Common myeloid progenitor, CD34-positive (primary cell): Measurements from ENCODE around the gene CCT5.

Experiments
- CTCF ChIA-PET: fragments of 350-600 bp; sonication (Branson Sonifier 250); formaldehyde crosslinking; loops from one replicate; lab custom pipeline; 2021; ENCODE audit warnings: antibody characterized with exemption; lab: Charles Lee
- POLR2A ChIA-PET: fragments of 350-600 bp; sonication (Branson Sonifier 250); formaldehyde crosslinking; loops from one replicate; lab custom pipeline; 2021; ENCODE audit warnings: antibody characterized with exemption; lab: Charles Lee
- DNase-seq, 3 donors: peaks; one replicate each; pipeline versions ENCODE4 v3.0.0 to v3.0.0-alpha.2; 2013
- H3K27ac ChIP-seq, 2 experiments: 1 replicate in 1 of 2; 2 replicates in 1 of 2; pipeline ENCODE4 v1.7.0; 2013; ENCODE audit warnings: inconsistent platforms in 2 of 2, low read length in 2 of 2, mild to moderate bottlenecking in 2 of 2, low read depth in 1 of 2, moderate library complexity in 1 of 2; ENCODE audit not compliant: severe bottlenecking in 2 of 2, insufficient read depth in 1 of 2, poor library complexity in 1 of 2
- H3K27me3 ChIP-seq, 5 experiments: replicated peaks in 2 of 5; 1 replicate in 3 of 5; 2 replicates in 2 of 5; pipeline versions ENCODE4 v1.6.1 to v1.7.0; 2013; ENCODE audit warnings: low read length in 4 of 5, mild to moderate bottlenecking in 2 of 5, moderate library complexity in 2 of 5, inconsistent platforms in 1 of 5; ENCODE audit not compliant: insufficient read depth in 5 of 5, control insufficient read depth in 4 of 5
- H3K36me3 ChIP-seq, 4 experiments: 1 replicate in 2 of 4; 2 replicates in 2 of 4; pipeline versions ENCODE4 v1.6.1 to v1.7.0; 2013; ENCODE audit warnings: low read length in 3 of 4, control low read depth in 1 of 4, mild to moderate bottlenecking in 1 of 4; ENCODE audit not compliant: control insufficient read depth in 4 of 4, insufficient read depth in 4 of 4
- H3K4me1 ChIP-seq, 4 experiments: 1 replicate in 3 of 4; 2 replicates in 1 of 4; pipeline versions ENCODE4 v1.6.1 to v1.7.1; 2013; ENCODE audit warnings: low read length in 3 of 4, mild to moderate bottlenecking in 3 of 4, control low read depth in 1 of 4, inconsistent platforms in 1 of 4, moderate library complexity in 1 of 4; ENCODE audit not compliant: control insufficient read depth in 4 of 4, insufficient read depth in 4 of 4; ENCODE audit errors: control extremely low read depth in 1 of 4
- H3K4me3 ChIP-seq, 7 experiments: 1 replicate in 4 of 7; 2 replicates in 3 of 7; pipeline versions ENCODE4 v1.5.1 to v1.7.0; 2013; ENCODE audit warnings: mild to moderate bottlenecking in 7 of 7, low read length in 6 of 7, moderate library complexity in 6 of 7, inconsistent platforms in 2 of 7, low read depth in 2 of 7, control low read depth in 1 of 7; ENCODE audit not compliant: insufficient read depth in 4 of 7, control insufficient read depth in 1 of 7; ENCODE audit errors: extremely low read depth in 1 of 7
- H3K9me3 ChIP-seq, 5 experiments: 1 replicate in 4 of 5; 2 replicates in 1 of 5; pipeline versions ENCODE4 v1.6.1 to v1.7.1; 2013; ENCODE audit warnings: low read length in 4 of 5, mild to moderate bottlenecking in 2 of 5, inconsistent platforms in 1 of 5, low read depth in 1 of 5, moderate library complexity in 1 of 5; ENCODE audit not compliant: control insufficient read depth in 4 of 5, insufficient read depth in 2 of 5; ENCODE audit errors: control extremely low read depth in 1 of 5
- WGBS: methylation state at CpG from one replicate; pipeline ENCODE4 v1.1.5; 2013; ENCODE audit not compliant: insufficient coverage; 5-methylcytosine and 5-hydroxymethylcytosine counted together

Gene CCT5

DNA sequence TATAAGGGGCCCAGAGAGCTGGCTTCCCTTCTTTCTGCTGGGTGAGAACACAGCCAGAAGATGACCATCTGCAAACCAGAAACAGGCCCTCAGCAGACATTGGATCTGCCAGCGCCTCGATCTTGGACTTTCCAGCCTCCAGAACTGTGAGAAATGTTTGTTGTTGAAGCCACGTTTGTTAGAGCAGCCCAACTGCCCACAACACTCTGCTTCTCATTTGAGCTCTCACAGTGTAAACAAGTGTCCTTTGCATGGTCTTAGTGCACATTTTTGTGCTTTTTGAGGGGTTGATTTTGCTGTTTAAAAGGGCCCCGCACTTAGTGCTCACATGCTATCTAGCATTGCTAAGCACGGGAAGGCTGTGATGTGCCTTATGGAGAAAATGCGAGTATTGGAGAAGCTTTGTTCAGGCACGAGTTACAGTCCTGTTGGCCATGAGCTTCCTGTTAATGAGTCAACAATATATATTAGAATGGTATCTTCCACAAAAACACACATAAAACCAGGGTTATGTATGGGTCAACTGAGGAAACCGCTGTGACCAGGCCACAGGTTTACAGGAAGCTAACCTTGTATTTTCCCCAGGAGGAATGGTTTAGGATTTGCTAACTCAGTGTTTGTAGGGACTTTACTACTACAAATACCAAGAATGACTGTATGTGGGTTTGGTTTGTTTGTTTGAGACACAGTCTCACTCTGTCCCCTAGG is 45.7 kb downstream of the CCT5 start:
- Histone ChIP-seq H3K4me3 (no peak overlapping the region), H3K27ac (no peak overlapping the region), H3K27me3 (no peaks in the 10 kb centered on the region), H3K9me3 (no peaks in the 10 kb centered on the region), H3K4me1 (peaks cover 0 to 4% (median under 1%) of the 10 kb centered on the region in 4 experiments), H3K36me3 (peaks cover 0 to 11% (median 6%) of the 10 kb centered on the region in 4 experiments)
- CTCF ChIA-PET = interaction anchor here (0.5 to 1.0 kb wide), 5 partner anchors 8 to 535 kb away, joined by 3 to 6 read pairs (median 3); no protein-coding TSS in a partner anchor
- POLR2A ChIA-PET = interaction anchor here (0.6 kb wide), 1 partner anchor 588 kb away, joined by 4 read pairs; no protein-coding TSS in a partner anchor
- WGBS = 95% methylated on average over 4 of the region's 8 CpGs
- DNase-seq = no peak

DNA sequence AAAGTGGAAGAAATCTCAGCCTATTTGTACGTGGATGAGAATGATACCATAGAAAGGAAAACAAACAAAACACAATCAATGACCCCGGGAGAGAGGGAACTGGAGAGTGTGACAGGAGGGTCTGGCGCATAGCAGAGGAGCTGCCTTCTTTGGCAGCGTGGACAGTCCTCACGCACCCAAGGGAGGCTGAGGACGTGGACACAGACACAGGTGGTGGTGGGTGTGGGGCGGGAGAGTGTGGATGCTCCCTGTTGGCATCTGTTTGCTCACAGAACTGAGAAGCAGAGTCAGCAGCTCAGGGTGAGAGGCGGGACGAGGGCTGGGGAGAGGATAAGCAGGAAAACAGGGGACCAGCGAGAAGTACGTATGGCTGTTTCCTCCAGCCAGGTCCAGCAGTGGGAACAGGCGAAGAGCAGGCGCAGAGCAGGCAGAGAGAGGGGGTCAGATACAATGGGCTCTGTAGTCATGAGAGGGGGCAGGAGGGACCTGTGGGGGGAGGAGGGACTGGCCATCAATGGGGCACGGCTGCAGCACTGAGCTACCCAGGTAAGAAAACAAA is 47.6 kb downstream of the CCT5 start:
- H3K4me1 ChIP-seq = peaks cover 0 to 4% (median under 1%) of the 10 kb centered on the region in 4 experiments
- ChIA-PET CTCF (interaction anchor here (1.4 kb wide), 1 partner anchor 14 kb away, joined by 3 read pairs; no protein-coding TSS in a partner anchor), POLR2A (no interaction called here)
- WGBS = 97% methylated on average over 12 of the region's 14 CpGs
- H3K27ac ChIP-seq = no peak overlapping the region
- H3K4me3 ChIP-seq = no peak overlapping the region
- peaks cover 2 to 8% (median 5%) of the 10 kb centered on the region in 4 experiments for H3K36me3 ChIP-seq
- H3K9me3 ChIP-seq = no peaks in the 10 kb centered on the region
- no peaks in the 10 kb centered on the region for H3K27me3 ChIP-seq
- DNase-seq = no peak

GRCh38 chr5:10300246-10300645 is 50.2 kb downstream of the CCT5 start:
- peaks cover 2 to 11% (median 5%) of the 10 kb centered on the region in 4 experiments for H3K36me3 ChIP-seq
- CTCF ChIA-PET = no interaction called here
- H3K27ac ChIP-seq = no peak overlapping the region
- peaks cover 0 to 1% (median 0%) of the 10 kb centered on the region in 4 experiments for H3K4me1 ChIP-seq
- H3K9me3 ChIP-seq = no peaks in the 10 kb centered on the region
- H3K27me3 ChIP-seq = no peaks in the 10 kb centered on the region
- H3K4me3 ChIP-seq = no peak overlapping the region
- DNase-seq = no peak
- POLR2A ChIA-PET = no interaction called here
- 100% methylated on average over 5 of the region's 5 CpGs for WGBS

GRCh38 chr5:10301266-10301665 is 51.2 kb downstream of the CCT5 start:
- no peak overlapping the region for H3K27ac ChIP-seq
- peaks cover 0 to 11% (median under 1%) of the 10 kb centered on the region in 4 experiments for H3K36me3 ChIP-seq
- DNase-seq = no peak
- WGBS = 95% methylated on average over 4 of the region's 7 CpGs
- H3K27me3 ChIP-seq = no peaks in the 10 kb centered on the region
- POLR2A ChIA-PET = no interaction called here
- no peak overlapping the region for H3K4me3 ChIP-seq
- H3K4me1 ChIP-seq = peaks cover 0 to 3% (median 0%) of the 10 kb centered on the region in 4 experiments
- H3K9me3 ChIP-seq = no peaks in the 10 kb centered on the region
- CTCF ChIA-PET = interaction anchor here (0.6 kb wide), 1 partner anchor 436 kb away, joined by 3 read pairs; no protein-coding TSS in a partner anchor

DNA sequence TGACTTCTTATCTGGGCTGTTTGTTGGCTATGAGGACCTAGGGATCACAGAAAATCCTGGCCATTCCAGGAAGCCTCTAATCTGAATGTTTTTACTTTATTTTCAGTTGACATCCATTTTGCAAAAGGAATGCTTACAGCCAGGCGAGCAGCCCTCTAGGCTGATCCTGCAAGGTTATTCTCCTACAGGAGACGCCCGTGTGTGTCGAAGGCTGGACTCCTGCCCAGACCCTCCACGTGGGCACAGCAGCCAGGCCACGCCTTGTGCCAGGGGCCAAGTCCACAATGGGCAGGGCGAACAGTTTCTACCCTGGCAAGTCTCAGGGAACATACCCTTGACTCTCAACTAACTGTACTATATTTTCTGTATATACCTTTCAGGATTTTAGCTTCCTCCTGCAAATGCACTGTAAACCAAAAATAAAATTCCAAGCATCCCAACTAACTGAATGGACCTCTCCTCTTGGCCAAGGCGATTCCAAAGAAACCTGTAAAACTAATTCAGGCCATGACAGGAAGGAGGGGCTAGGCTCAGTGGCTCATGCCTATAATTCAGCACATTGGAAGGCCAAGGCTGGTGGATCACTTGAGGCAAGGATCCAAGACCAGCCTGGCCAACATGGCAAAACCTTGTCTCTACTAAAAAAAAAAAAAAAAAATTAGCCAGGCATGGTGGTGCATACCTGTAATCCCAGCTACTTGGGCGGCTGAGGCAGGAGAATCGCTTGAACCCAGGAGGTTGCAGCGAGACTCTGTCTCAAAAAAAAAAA is 51.9 kb downstream of the CCT5 start:
- WGBS = 95% methylated on average over 11 of the region's 11 CpGs
- H3K36me3 ChIP-seq = peaks cover 0 to 11% (median under 1%) of the 10 kb centered on the region in 4 experiments
- ChIA-PET POLR2A (no interaction called here), CTCF (interaction anchor here (0.6 to 1.2 kb wide), 3 partner anchors 57 to 435 kb away, joined by 3 read pairs; no protein-coding TSS in a partner anchor)
- peak overlapping the region in 1 of 2 experiments; percentile 49 for H3K27ac ChIP-seq
- peaks cover 0 to 10% (median 6%) of the 10 kb centered on the region in 4 experiments for H3K4me1 ChIP-seq
- H3K27me3 ChIP-seq = no peaks in the 10 kb centered on the region
- no peak for DNase-seq
- no peaks in the 10 kb centered on the region for H3K9me3 ChIP-seq
- H3K4me3 ChIP-seq = no peak overlapping the region

DNA sequence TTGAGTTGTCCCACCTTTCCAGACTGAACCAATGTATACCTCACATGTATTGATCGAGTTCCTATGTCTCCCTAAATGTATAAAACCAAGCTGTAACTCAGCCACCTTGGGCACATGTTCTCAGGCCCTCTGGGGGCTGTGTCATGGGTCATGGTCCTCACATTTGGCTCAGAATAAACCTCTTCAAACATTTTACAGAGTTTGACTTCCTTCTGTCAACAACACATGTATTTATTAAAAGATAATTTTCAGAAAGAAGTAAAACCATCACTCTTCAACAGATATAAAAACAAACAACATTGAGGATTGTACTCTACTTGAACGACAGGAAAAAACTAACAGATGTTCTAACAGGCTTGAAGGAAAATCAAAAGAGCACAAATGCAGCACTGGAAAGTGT is 53.1 kb downstream of the CCT5 start:
- DNase-seq = no peak
- no CpG with 5 or more reads among the region's 2 CpGs for WGBS
- H3K4me3 ChIP-seq = no peak overlapping the region
- peak overlapping the region in 1 of 2 experiments; percentile 31 for H3K27ac ChIP-seq
- POLR2A ChIA-PET = no interaction called here
- peaks cover 0 to 15% (median 10%) of the 10 kb centered on the region in 4 experiments for H3K4me1 ChIP-seq
- H3K9me3 ChIP-seq = no peaks in the 10 kb centered on the region
- peaks cover 0 to 11% (median under 1%) of the 10 kb centered on the region in 4 experiments for H3K36me3 ChIP-seq
- H3K27me3 ChIP-seq = no peaks in the 10 kb centered on the region
- CTCF ChIA-PET = interaction anchor here (0.9 to 1.3 kb wide), 4 partner anchors 8 to 61 kb away, joined by 3 to 4 read pairs (median 3); partner anchors contain the start of gene MARCHF6
